ENCODE measurements around the gene ARMC3.
A peak's percentile ranks its signal among the peaks of the same experiment; 100 is the strongest.

ARMC3 gene

DNA sequence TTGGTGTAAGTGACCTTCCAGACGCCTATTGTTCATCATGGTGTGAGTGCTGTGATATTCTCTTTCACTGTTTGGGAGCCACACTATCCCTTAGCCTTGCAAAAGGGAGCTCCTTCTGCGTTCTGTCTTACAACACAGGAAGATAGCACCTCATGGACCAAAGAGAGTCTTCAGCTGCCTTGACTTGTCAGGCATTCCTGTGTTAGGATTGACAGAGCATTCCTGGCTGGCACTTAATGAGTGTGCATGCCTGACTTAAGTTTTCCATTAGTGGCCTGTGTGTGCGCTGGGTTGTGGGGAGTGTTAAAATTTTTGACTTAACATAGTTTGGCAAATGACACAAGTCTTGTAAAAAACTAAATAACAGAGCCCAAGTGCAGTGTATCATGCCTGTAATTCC lies 145.7 kb downstream of the ARMC3 start:
- no peak overlapping the region for H3K4me2 ChIP-seq (ENCODE audit: low read length)
- H3K4me1 ChIP-seq, result no peaks in the 10 kb centered on the region
- H3K36me3 ChIP-seq (ENCODE audit: control insufficient read depth, insufficient read depth, low read length), result no peaks in the 10 kb centered on the region
- H3K79me2 ChIP-seq, result no peaks in the 10 kb centered on the region
- TF ChIP-seq, protein P1, sequence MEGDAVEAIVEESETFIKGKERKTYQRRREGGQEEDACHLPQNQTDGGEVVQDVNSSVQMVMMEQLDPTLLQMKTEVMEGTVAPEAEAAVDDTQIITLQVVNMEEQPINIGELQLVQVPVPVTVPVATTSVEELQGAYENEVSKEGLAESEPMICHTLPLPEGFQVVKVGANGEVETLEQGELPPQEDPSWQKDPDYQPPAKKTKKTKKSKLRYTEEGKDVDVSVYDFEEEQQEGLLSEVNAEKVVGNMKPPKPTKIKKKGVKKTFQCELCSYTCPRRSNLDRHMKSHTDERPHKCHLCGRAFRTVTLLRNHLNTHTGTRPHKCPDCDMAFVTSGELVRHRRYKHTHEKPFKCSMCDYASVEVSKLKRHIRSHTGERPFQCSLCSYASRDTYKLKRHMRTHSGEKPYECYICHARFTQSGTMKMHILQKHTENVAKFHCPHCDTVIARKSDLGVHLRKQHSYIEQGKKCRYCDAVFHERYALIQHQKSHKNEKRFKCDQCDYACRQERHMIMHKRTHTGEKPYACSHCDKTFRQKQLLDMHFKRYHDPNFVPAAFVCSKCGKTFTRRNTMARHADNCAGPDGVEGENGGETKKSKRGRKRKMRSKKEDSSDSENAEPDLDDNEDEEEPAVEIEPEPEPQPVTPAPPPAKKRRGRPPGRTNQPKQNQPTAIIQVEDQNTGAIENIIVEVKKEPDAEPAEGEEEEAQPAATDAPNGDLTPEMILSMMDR (IDR thresholded peaks at IDR 0.05), result no peak
- no peak overlapping the region for H3K27ac ChIP-seq
- no peaks in the 10 kb centered on the region for H3K9me3 ChIP-seq (ENCODE audit: control insufficient read depth, low read length)
- no peak overlapping the region for H3K9ac ChIP-seq
- no peak overlapping the region for H3K4me3 ChIP-seq (ENCODE audit: low read depth, low read length)
- no peak overlapping the region for H2AFZ ChIP-seq
- H3K27me3 ChIP-seq (ENCODE audit: control insufficient read depth, insufficient read depth, low read length), result no peaks in the 10 kb centered on the region

DNA sequence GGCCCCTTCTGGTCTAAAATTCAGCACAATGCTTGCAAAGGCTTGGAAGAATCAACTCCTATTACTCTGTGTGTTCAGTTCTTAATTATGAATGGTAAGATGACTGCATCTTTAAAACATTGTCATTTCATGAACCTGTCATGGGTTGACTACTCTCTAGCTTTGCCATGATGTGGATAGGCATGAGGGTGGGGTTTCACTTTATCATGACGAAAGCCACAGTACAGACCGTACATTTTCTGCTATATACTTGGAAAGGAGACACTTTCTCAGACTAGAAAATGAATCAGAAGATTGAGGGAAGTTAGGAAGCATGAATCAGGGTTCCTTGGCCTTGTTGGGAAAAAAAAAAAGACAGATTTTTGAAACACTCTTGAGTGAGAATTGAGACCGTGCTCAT lies 147.8 kb downstream of the ARMC3 start:
- no peak overlapping the region for H3K9ac ChIP-seq
- no peaks in the 10 kb centered on the region for H3K36me3 ChIP-seq (ENCODE audit: control insufficient read depth, insufficient read depth, low read length)
- H3K27me3 ChIP-seq (ENCODE audit: control insufficient read depth, insufficient read depth, low read length), result no peaks in the 10 kb centered on the region
- H3K27ac ChIP-seq, result no peak overlapping the region
- no peaks in the 10 kb centered on the region for H3K9me3 ChIP-seq (ENCODE audit: control insufficient read depth, low read length)
- H3K4me2 ChIP-seq (ENCODE audit: low read length), result no peak overlapping the region
- H3K4me1 ChIP-seq, result no peaks in the 10 kb centered on the region
- TF ChIP-seq, protein P1 (IDR thresholded peaks at IDR 0.05), result no peak
- no peaks in the 10 kb centered on the region for H3K79me2 ChIP-seq
- H3K4me3 ChIP-seq (ENCODE audit: low read depth, low read length), result no peak overlapping the region
- no peak overlapping the region for H2AFZ ChIP-seq

DNA sequence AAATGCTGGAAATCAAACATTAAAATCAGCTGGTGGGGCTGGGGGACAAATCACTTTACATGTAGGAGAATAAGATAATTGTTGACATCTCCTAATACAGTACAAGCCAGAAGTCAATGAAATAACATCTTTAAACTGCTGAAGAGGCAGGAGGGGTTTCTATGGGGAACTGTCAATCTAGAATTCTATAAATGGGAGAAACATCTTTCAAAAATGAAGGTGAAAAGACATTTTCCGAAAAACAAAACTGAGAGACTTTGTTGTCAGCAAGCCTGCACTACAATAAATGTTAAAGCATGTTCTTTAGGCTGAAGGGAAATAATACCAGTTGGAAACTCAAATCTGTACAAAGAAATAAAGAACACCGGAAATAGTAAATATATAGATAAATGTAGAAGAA lies 150.3 kb downstream of the ARMC3 start:
- Histone ChIP-seq H3K4me1 (no peaks in the 10 kb centered on the region), H3K9me3 (ENCODE audit: control insufficient read depth, low read length) (no peaks in the 10 kb centered on the region), H3K27me3 (ENCODE audit: control insufficient read depth, insufficient read depth, low read length) (no peaks in the 10 kb centered on the region), H3K27ac (no peak overlapping the region), H2AFZ (no peak overlapping the region), H3K4me3 (ENCODE audit: low read depth, low read length) (no peak overlapping the region), H3K9ac (no peak overlapping the region), H3K79me2 (no peaks in the 10 kb centered on the region), H3K4me2 (ENCODE audit: low read length) (no peak overlapping the region), H3K36me3 (ENCODE audit: control insufficient read depth, insufficient read depth, low read length) (no peaks in the 10 kb centered on the region)
- TF ChIP-seq, protein P1 (IDR thresholded peaks at IDR 0.05), result no peak

DNA sequence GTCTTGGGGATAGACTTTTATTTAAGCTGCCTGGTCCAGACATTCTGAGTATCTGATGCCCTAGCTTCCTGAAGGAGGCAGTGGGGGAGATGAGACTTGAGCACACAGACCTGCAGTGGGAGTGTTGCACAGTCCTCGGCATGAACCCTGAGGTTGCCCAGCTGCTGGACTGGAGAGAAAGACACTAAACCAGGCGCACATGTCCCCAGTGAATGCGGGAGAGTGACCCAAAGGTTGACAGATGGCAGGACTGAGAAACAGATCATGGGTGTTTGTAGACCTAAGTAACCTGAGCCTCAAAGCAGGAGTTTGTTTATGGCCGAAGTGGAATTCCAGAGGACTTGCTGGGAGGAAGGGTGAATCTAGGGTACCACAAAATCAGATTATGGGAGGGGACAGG lies 151.8 kb downstream of the ARMC3 start:
- Histone ChIP-seq H3K27me3 (ENCODE audit: control insufficient read depth, insufficient read depth, low read length) (no peaks in the 10 kb centered on the region), H3K27ac (no peak overlapping the region), H3K9ac (no peak overlapping the region), H3K4me3 (ENCODE audit: low read depth, low read length) (no peak overlapping the region), H3K36me3 (ENCODE audit: control insufficient read depth, insufficient read depth, low read length) (no peaks in the 10 kb centered on the region), H3K4me1 (no peaks in the 10 kb centered on the region), H3K79me2 (no peaks in the 10 kb centered on the region), H3K4me2 (ENCODE audit: low read length) (no peak overlapping the region), H2AFZ (peak overlapping the region; percentile 28), H3K9me3 (ENCODE audit: control insufficient read depth, low read length) (no peaks in the 10 kb centered on the region)
- TF ChIP-seq, protein P1 (IDR thresholded peaks at IDR 0.05), result no peak

DNA sequence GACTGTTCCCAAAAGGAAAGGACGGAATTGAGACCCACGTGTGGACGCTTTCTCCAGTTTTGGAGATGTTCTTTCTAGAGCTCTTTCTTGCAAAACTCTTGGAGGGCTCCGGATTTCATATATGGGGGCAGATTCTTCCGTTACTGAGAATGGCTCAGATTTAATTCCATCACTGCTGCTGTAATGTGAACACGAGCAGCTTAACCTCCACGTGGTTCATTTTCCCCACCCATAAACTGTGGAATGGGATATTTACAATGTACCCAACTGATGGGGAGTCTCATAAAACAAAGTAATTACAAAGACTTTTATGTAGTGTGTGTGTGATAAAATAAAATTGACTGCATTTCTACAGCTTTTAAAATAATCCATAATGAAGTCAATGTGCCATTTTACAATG lies 152.4 kb downstream of the ARMC3 start:
- Histone ChIP-seq H3K9me3 (ENCODE audit: control insufficient read depth, low read length) (no peaks in the 10 kb centered on the region), H3K36me3 (ENCODE audit: control insufficient read depth, insufficient read depth, low read length) (no peaks in the 10 kb centered on the region), H3K27me3 (ENCODE audit: control insufficient read depth, insufficient read depth, low read length) (no peaks in the 10 kb centered on the region), H3K79me2 (no peaks in the 10 kb centered on the region), H3K4me1 (no peaks in the 10 kb centered on the region), H3K4me2 (ENCODE audit: low read length) (no peak overlapping the region), H3K27ac (no peak overlapping the region), H3K4me3 (ENCODE audit: low read depth, low read length) (no peak overlapping the region), H2AFZ (peak overlapping the region; percentile 28), H3K9ac (no peak overlapping the region)
- TF ChIP-seq, protein P1 (IDR thresholded peaks at IDR 0.05), result no peak

Data from parathyroid adenoma (tissue), 2 donors.